ENCODE data around the gene DNAJB13. TPM values are rescaled to one million over a fixed set of nuclear protein-coding genes. Genes with fewer than 3 reads are reported as not detected.

DNAJB13 gene
- total and polyA plus RNA-seq, 10 of the 15 experiments (the other 5 are each of a cell fraction or from before 2014, with no cell fraction given): 0.07 to 0.76 (median 0.15) TPM; not detected in 7

- H3K27ac ChIP-seq (ENCODE audit: control insufficient read depth, insufficient read depth): no peak overlapping the region
- no peaks in the 10 kb centered on the region for H3K9me3 ChIP-seq (replicated peaks; ENCODE audit: control insufficient read depth, insufficient read depth, low read length)
- RAD21 ChIA-PET (ENCODE audit: unreplicated experiment): no interaction called here
- no peak overlapping the region for H3K4me3 ChIP-seq
- CTCF ChIA-PET: interaction anchor here (0.6 to 5.6 kb wide), 5 partner anchors 18 to 294 kb away, joined by 3 to 48 read pairs (median 4); partner anchors contain the start of genes C2CD3 and PPME1
- FAIRE-seq (no peak), ATAC-seq (no peak), DNase-seq (ENCODE audit: low read depth, low spot score) (no peak)
- SMC1A ChIA-PET (ENCODE audit: uncharacterized antibody, unreplicated experiment): interaction anchor here (1.0 to 3.6 kb wide), 4 partner anchors 18 to 294 kb away, joined by 3 to 23 read pairs (median 4); partner anchors contain the start of genes C2CD3 and PPME1
- WGBS (ENCODE audit: insufficient coverage, insufficient replicate concordance, low lambda C conversion rate, missing lambda C conversion rate): 21% methylated on average over 4 of the region's 7 CpGs
- POLR2A ChIA-PET: interaction anchor here (1.1 kb wide), 1 partner anchor 20 kb away, joined by 3 read pairs; no protein-coding TSS in a partner anchor
- no peaks in the 10 kb centered on the region for H3K79me2 ChIP-seq (ENCODE audit: control insufficient read depth, insufficient read depth, low read length)
- H2AFZ ChIP-seq (ENCODE audit: control insufficient read depth, low read depth, low read length): no peak overlapping the region
- H3K4me1 ChIP-seq (ENCODE audit: control insufficient read depth, insufficient read depth, low read length): no peaks in the 10 kb centered on the region
- H3K9ac ChIP-seq (ENCODE audit: control insufficient read depth, insufficient read depth, low read length): no peak overlapping the region
- BruUV-seq (replicated peaks): no TSS peak
- H3K27me3 ChIP-seq (replicated peaks in 1 of 2; ENCODE audit: control insufficient read depth in 2 of 2, insufficient read depth in 2 of 2, low read length in 1 of 2): no peaks in the 10 kb centered on the region
- TF ChIP-seq BCL3 (IDR thresholded peaks at IDR 0.05; ENCODE audit: borderline replicate concordance, insufficient read depth, low read depth, low read length, poor library complexity, severe bottlenecking) (no peak), RCOR1 (conservative IDR thresholded peaks at IDR 0.05; ENCODE audit: low read depth, low read length) (no peak), RELB (IDR thresholded peaks at IDR 0.05; ENCODE audit: low read depth) (no peak), JUNB (IDR thresholded peaks at IDR 0.05) (no peak), ATF2 (IDR thresholded peaks at IDR 0.05; ENCODE audit: low read length) (no peak), ZBTB11 (CRISPR knock-in tag; IDR thresholded peaks at IDR 0.05) (no peak), SMAD1 (IDR thresholded peaks at IDR 0.05; ENCODE audit: low read depth, partially characterized antibody) (no peak), SPI1 (IDR thresholded peaks at IDR 0.05; ENCODE audit: borderline replicate concordance, insufficient read depth, low read depth, low read length) (no peak), ZNF274 (IDR thresholded peaks at IDR 0.05; ENCODE audit: insufficient read depth, insufficient read length) (no peak), BRCA1 (IDR thresholded peaks at IDR 0.05; ENCODE audit: low read depth, low read length) (no peak), TCF12 (IDR thresholded peaks at IDR 0.05; ENCODE audit: low read depth, low read length) (no peak), ATF7 (IDR thresholded peaks at IDR 0.05; ENCODE audit: low read depth) (no peak), ZZZ3 (IDR thresholded peaks at IDR 0.05; ENCODE audit: control insufficient read depth, insufficient read length, low read depth) (no peak), NFIC (IDR thresholded peaks at IDR 0.05; ENCODE audit: low read depth, low read length) (no peak), MTA3 (IDR thresholded peaks at IDR 0.05; ENCODE audit: borderline replicate concordance, low read length) (no peak)
- no peaks in the 10 kb centered on the region for H3K36me3 ChIP-seq (ENCODE audit: control insufficient read depth in 2 of 2, insufficient read depth in 2 of 2, low read length in 1 of 2)
- no peak overlapping the region for H3K4me2 ChIP-seq (ENCODE audit: control insufficient read depth, insufficient read depth)
- H4K20me1 ChIP-seq (ENCODE audit: control insufficient read depth, insufficient read depth): no peaks in the 10 kb centered on the region; the same call in 1 of the 2 replicates
- in situ Hi-C loops (cut with MboI): no loop called here
- intact Hi-C loops (cut with micrococcal nuclease; ENCODE audit: unreplicated experiment): loop anchor here (5.0 to 10.0 kb wide), 5 partner anchors 70 to 485 kb away; partner anchors contain the start of genes C2CD3 and PPME1
These were observed 11.4 kb downstream of the DNAJB13 start for GRCh38 chr11:73962101-73962705.

All from GM12878 (cell line).